Ascending aorta (tissue), 2 donors: Measurements from ENCODE around the gene DGCR2. TPM values are rescaled to one million over a fixed set of nuclear protein-coding genes. Genes with fewer than 3 reads are reported as not detected.
"Not testable (repeated sequence)": the region's sequence is repeated elsewhere in the genome, so short reads cannot be mapped to it uniquely, and the experiment has no call there.

Experiments
- DNase-seq, 2 donors: peaks; one replicate each; pipeline ENCODE4 v3.0.0-alpha.2; 2019; ENCODE audit warnings: low spot score in 2 of 2
- H3K27ac ChIP-seq, 2 donors: fragments of 200-600 bp; sonication (generic); one replicate each; pipeline ENCODE4 v1.5.1; 2016 to 2017; ENCODE audit warnings: mild to moderate bottlenecking in 1 of 2
- H3K27me3 ChIP-seq: fragments of 200-600 bp; sonication (generic); one replicate; pipeline ENCODE4 v1.5.1; 2017
- H3K36me3 ChIP-seq, 2 donors: fragments of 200-600 bp; sonication (generic); one replicate each; pipeline ENCODE4 v1.5.1; 2016
- H3K4me1 ChIP-seq, 2 donors: fragments of 200-600 bp; sonication (generic); one replicate each; pipeline ENCODE4 v1.5.1; 2016 to 2017; ENCODE audit warnings: mild to moderate bottlenecking in 1 of 2
- H3K4me3 ChIP-seq, 2 donors: fragments of 200-600 bp; sonication (generic); one replicate each; pipeline ENCODE4 v1.5.1; 2016 to 2017; ENCODE audit warnings: mild to moderate bottlenecking in 1 of 2
- H3K9me3 ChIP-seq, 2 donors: fragments of 200-600 bp; sonication (generic); one replicate each; pipeline ENCODE4 v1.5.1; 2016
- CTCF ChIP-seq, 3 experiments: fragments of 200-600 bp in 2 of 3; fragments of 450-650 bp in 1 of 3; sonication (generic) in 2 of 3; IDR thresholded peaks; one replicate each; pipeline ENCODE4 v1.5.1; 2016 to 2019; ENCODE audit warnings: antibody characterized with exemption in 3 of 3, mild to moderate bottlenecking in 1 of 3, moderate library complexity in 1 of 3
- intact Hi-C: fragments of 100-400 bp; cut with DNase I; formaldehyde crosslinking; loops from one replicate; pipeline ENCODE4 v1.15.1; 2023
- total RNA-seq: library from RNA; depleted of rRNA; stranded (reverse); fragments of >200 nt; gene quantifications from one replicate; pipeline ENCODE4 v1.1.0, GENCODE V29; 2016

DGCR2 gene
- total RNA-seq, 1 donor from 2014 or later = 34.7 TPM

- Histone ChIP-seq H3K4me1 (no peaks in the 10 kb centered on the region), H3K4me3 (no peak overlapping the region), H3K27me3 (no peaks in the 10 kb centered on the region), H3K27ac (no peak overlapping the region), H3K36me3 (peaks cover 13 to 34% of the 10 kb centered on the region in 2 donors), H3K9me3 (no peaks in the 10 kb centered on the region)
- no peak for DNase-seq
- intact Hi-C loops = no loop called here
- no peak for TF ChIP-seq CTCF (IDR thresholded peaks at IDR 0.05)
Measured at GRCh38 chr22:19086896-19087295, 35.3 kb downstream of the DGCR2 start.

GRCh38 chr22:19086417-19086816 is 35.8 kb downstream of the DGCR2 start:
- Histone ChIP-seq H3K27ac (no peak overlapping the region), H3K4me3 (no peak overlapping the region), H3K27me3 (no peaks in the 10 kb centered on the region), H3K36me3 (peaks cover 13 to 34% of the 10 kb centered on the region in 2 donors), H3K4me1 (no peaks in the 10 kb centered on the region), H3K9me3 (no peaks in the 10 kb centered on the region)
- DNase-seq = no peak
- no peak for TF ChIP-seq CTCF (IDR thresholded peaks at IDR 0.05)
- intact Hi-C loops = no loop called here

GRCh38 chr22:19085233-19085718 is 36.9 kb downstream of the DGCR2 start:
- H3K4me3 ChIP-seq = no peak overlapping the region
- no peak for TF ChIP-seq CTCF (IDR thresholded peaks at IDR 0.05)
- peaks cover 16 to 40% of the 10 kb centered on the region in 2 donors for H3K36me3 ChIP-seq
- no peaks in the 10 kb centered on the region for H3K27me3 ChIP-seq
- H3K27ac ChIP-seq = no peak overlapping the region
- no peak for DNase-seq
- intact Hi-C loops = no loop called here
- H3K4me1 ChIP-seq = no peaks in the 10 kb centered on the region
- H3K9me3 ChIP-seq = no peaks in the 10 kb centered on the region

GRCh38 chr22:19084586-19084985 is 37.6 kb downstream of the DGCR2 start:
- H3K27ac ChIP-seq, H3K4me3 ChIP-seq, H3K27me3 ChIP-seq, DNase-seq, H3K9me3 ChIP-seq, intact Hi-C loops, H3K4me1 ChIP-seq: not testable (repeated sequence)
- peaks cover 16 to 40% of the 10 kb centered on the region in 2 donors for H3K36me3 ChIP-seq

- H3K4me1 ChIP-seq, H3K27ac ChIP-seq, H3K27me3 ChIP-seq, intact Hi-C loops, DNase-seq, H3K4me3 ChIP-seq, H3K9me3 ChIP-seq: not testable (repeated sequence)
- peaks cover 16 to 38% of the 10 kb centered on the region in 2 donors for H3K36me3 ChIP-seq
Measured at GRCh38 chr22:19084126-19084525, 38.1 kb downstream of the DGCR2 start.

- DNase-seq = no peak
- no peak for TF ChIP-seq CTCF (IDR thresholded peaks at IDR 0.05)
- Histone ChIP-seq H3K27ac (no peak overlapping the region), H3K36me3 (peaks cover 5 to 25% of the 10 kb centered on the region in 2 donors), H3K9me3 (no peaks in the 10 kb centered on the region), H3K27me3 (no peaks in the 10 kb centered on the region), H3K4me1 (no peaks in the 10 kb centered on the region), H3K4me3 (no peak overlapping the region)
- intact Hi-C loops = no loop called here
Measured at GRCh38 chr22:19082793-19083192, 39.4 kb downstream of the DGCR2 start.

GRCh38 chr22:19082101-19082500 is 40.1 kb downstream of the DGCR2 start:
- Histone ChIP-seq H3K9me3 (no peaks in the 10 kb centered on the region), H3K27ac (no peak overlapping the region), H3K4me3 (no peak overlapping the region), H3K27me3 (no peaks in the 10 kb centered on the region), H3K36me3 (peaks cover 3 to 20% of the 10 kb centered on the region in 2 donors), H3K4me1 (no peaks in the 10 kb centered on the region)
- no peak for DNase-seq
- intact Hi-C loops = no loop called here
- TF ChIP-seq CTCF (IDR thresholded peaks at IDR 0.05) = no peak
